ENCODE measurements around the gene ARHGEF7. TPM values are rescaled to one million over a fixed set of nuclear protein-coding genes. Genes with fewer than 3 reads are reported as not detected.

Gene ARHGEF7
- total RNA-seq, 1 donor from 2014 or later = 64.6 TPM

- peaks cover 31% of the 10 kb centered on the region for H4K20me1 ChIP-seq (ENCODE audit: low read depth)
- peaks cover 20% of the 10 kb centered on the region for H3K4me1 Mint-ChIP-seq
- H3K9ac ChIP-seq = no peak overlapping the region
- H3F3A ChIP-seq (ENCODE audit: low read depth) = no peaks in the 10 kb centered on the region
- H3K4me3 ChIP-seq = no peak overlapping the region
- H2AFZ ChIP-seq (replicated peaks) = no peak overlapping the region
- no peak overlapping the region for H3K27ac ChIP-seq
- no peaks in the 10 kb centered on the region for H3K27me3 ChIP-seq
- H3K4me3 Mint-ChIP-seq = no peak overlapping the region
- no peak overlapping the region for H3K27ac Mint-ChIP-seq
- H3K4me1 ChIP-seq = peaks cover 14% of the 10 kb centered on the region
- peak overlapping the region; percentile 24 for H3K4me2 ChIP-seq
- H3K36me3 Mint-ChIP-seq = peaks cover 10% of the 10 kb centered on the region
- no peaks in the 10 kb centered on the region for H3K9me3 ChIP-seq (ENCODE audit: low read depth)
- H3K27me3 Mint-ChIP-seq (ENCODE audit: insufficient read depth, low read depth) = peaks cover 2% of the 10 kb centered on the region
- peaks cover 3% of the 10 kb centered on the region for H3K36me3 ChIP-seq
- no peaks in the 10 kb centered on the region for H3K79me2 ChIP-seq (ENCODE audit: low read depth)
- DNase-seq (ENCODE audit: low spot score) = peak; percentile 15
- TF ChIP-seq EZH2phosphoT487 (IDR thresholded peaks at IDR 0.05) (no peak), EZH2 (IDR thresholded peaks at IDR 0.05) (no peak)
- TF ChIP-seq, protein P1, sequence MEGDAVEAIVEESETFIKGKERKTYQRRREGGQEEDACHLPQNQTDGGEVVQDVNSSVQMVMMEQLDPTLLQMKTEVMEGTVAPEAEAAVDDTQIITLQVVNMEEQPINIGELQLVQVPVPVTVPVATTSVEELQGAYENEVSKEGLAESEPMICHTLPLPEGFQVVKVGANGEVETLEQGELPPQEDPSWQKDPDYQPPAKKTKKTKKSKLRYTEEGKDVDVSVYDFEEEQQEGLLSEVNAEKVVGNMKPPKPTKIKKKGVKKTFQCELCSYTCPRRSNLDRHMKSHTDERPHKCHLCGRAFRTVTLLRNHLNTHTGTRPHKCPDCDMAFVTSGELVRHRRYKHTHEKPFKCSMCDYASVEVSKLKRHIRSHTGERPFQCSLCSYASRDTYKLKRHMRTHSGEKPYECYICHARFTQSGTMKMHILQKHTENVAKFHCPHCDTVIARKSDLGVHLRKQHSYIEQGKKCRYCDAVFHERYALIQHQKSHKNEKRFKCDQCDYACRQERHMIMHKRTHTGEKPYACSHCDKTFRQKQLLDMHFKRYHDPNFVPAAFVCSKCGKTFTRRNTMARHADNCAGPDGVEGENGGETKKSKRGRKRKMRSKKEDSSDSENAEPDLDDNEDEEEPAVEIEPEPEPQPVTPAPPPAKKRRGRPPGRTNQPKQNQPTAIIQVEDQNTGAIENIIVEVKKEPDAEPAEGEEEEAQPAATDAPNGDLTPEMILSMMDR (IDR thresholded peaks at IDR 0.05) = no peak
- H3K9me3 Mint-ChIP-seq = no peaks in the 10 kb centered on the region
These were observed 150.6 kb downstream of the ARHGEF7 start for GRCh38 chr13:111265701-111266035.

- no peak overlapping the region for H3K4me3 Mint-ChIP-seq
- peaks cover 19% of the 10 kb centered on the region for H3K36me3 Mint-ChIP-seq
- H3K36me3 ChIP-seq = no peaks in the 10 kb centered on the region
- H3K4me1 ChIP-seq = peaks cover 14% of the 10 kb centered on the region
- H3K79me2 ChIP-seq (ENCODE audit: low read depth) = no peaks in the 10 kb centered on the region
- H3K9me3 Mint-ChIP-seq = no peaks in the 10 kb centered on the region
- H3K4me2 ChIP-seq = no peak overlapping the region
- H3K27ac Mint-ChIP-seq = no peak overlapping the region
- H2AFZ ChIP-seq (replicated peaks) = no peak overlapping the region
- H3F3A ChIP-seq (ENCODE audit: low read depth) = no peaks in the 10 kb centered on the region
- H3K9ac ChIP-seq = no peak overlapping the region
- H3K27ac ChIP-seq = no peak overlapping the region
- H4K20me1 ChIP-seq (ENCODE audit: low read depth) = peaks cover 31% of the 10 kb centered on the region
- H3K4me1 Mint-ChIP-seq = peaks cover 19% of the 10 kb centered on the region
- peaks cover 2% of the 10 kb centered on the region for H3K27me3 Mint-ChIP-seq (ENCODE audit: insufficient read depth, low read depth)
- DNase-seq (ENCODE audit: low spot score) = no peak
- no peaks in the 10 kb centered on the region for H3K27me3 ChIP-seq
- no peak overlapping the region for H3K4me3 ChIP-seq
- H3K9me3 ChIP-seq (ENCODE audit: low read depth) = no peaks in the 10 kb centered on the region
- no peak for TF ChIP-seq EZH2 (IDR thresholded peaks at IDR 0.05)
- TF ChIP-seq, protein P1 (IDR thresholded peaks at IDR 0.05) = no peak
- TF ChIP-seq EZH2phosphoT487 (IDR thresholded peaks at IDR 0.05) = no peak
These were observed 152.1 kb downstream of the ARHGEF7 start for GRCh38 chr13:111267205-111267604.

DNA sequence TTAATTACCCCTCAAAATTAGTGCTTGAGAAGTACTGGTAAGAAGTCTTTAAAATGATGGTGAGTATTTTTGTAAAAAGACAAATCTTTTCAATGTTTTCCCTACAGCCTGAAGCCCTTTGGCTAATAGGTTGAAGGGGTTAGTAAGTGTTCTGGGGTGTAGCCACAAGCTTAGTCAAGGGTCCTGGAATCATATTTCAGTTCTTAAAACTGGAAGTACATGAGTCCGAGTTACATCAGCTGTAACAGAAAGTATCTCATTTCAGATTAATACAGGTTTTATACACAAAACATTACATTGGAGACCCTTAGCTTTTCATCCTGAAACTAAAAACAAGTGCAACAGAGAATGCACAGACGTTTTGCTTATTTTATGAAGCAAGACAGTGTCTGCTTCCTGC is 152.7 kb downstream of the ARHGEF7 start:
- peaks cover 19% of the 10 kb centered on the region for H3K36me3 Mint-ChIP-seq
- H3K9me3 ChIP-seq (ENCODE audit: low read depth) = no peaks in the 10 kb centered on the region
- H3K4me2 ChIP-seq = no peak overlapping the region
- no peak overlapping the region for H3K27ac Mint-ChIP-seq
- no peak for DNase-seq (ENCODE audit: low spot score)
- H3K36me3 ChIP-seq = no peaks in the 10 kb centered on the region
- no peak overlapping the region for H3K27ac ChIP-seq
- H3K4me3 Mint-ChIP-seq = no peak overlapping the region
- H3K4me1 Mint-ChIP-seq = peaks cover 18% of the 10 kb centered on the region
- TF ChIP-seq EZH2 (IDR thresholded peaks at IDR 0.05) (no peak), EZH2phosphoT487 (IDR thresholded peaks at IDR 0.05) (no peak)
- TF ChIP-seq, protein P1 (IDR thresholded peaks at IDR 0.05) = no peak
- H3K4me1 ChIP-seq = peaks cover 14% of the 10 kb centered on the region
- H3K9ac ChIP-seq = no peak overlapping the region
- H3F3A ChIP-seq (ENCODE audit: low read depth) = no peaks in the 10 kb centered on the region
- peaks cover 2% of the 10 kb centered on the region for H3K27me3 Mint-ChIP-seq (ENCODE audit: insufficient read depth, low read depth)
- no peaks in the 10 kb centered on the region for H3K27me3 ChIP-seq
- H4K20me1 ChIP-seq (ENCODE audit: low read depth) = peaks cover 31% of the 10 kb centered on the region
- no peak overlapping the region for H2AFZ ChIP-seq (replicated peaks)
- H3K79me2 ChIP-seq (ENCODE audit: low read depth) = no peaks in the 10 kb centered on the region
- H3K9me3 Mint-ChIP-seq = no peaks in the 10 kb centered on the region
- no peak overlapping the region for H3K4me3 ChIP-seq

Measured in neural progenitor cell (in vitro differentiated cells).